Astrocyte of the cerebellum (primary cell): ENCODE measurements around the gene SPRYD3.

ENCODE experiments used
- DNase-seq: peaks from one replicate; pipeline ENCODE4 v3.0.0-alpha.2; 2011; ENCODE audit warnings: low read depth
- H3K4me3 ChIP-seq: 2 replicates; pipeline ENCODE4 v1.5.1; 2011; ENCODE audit warnings: mild to moderate bottlenecking, low read depth, low read length, moderate library complexity
- in situ Hi-C: cut with HindIII; loops from 2 replicates; pipeline ENCODE4 v1.10.0; 2017; ENCODE audit warnings: low sequenced_read_pairs
- TF ChIP-seq, protein P1 (sequence below): IDR thresholded peaks from 2 replicates; pipeline ENCODE4 v1.5.1; 2012; ENCODE audit warnings: low read length, low read depth, moderate library complexity, mild to moderate bottlenecking; ENCODE audit errors: missing control alignments

The SPRYD3 gene

DNA sequence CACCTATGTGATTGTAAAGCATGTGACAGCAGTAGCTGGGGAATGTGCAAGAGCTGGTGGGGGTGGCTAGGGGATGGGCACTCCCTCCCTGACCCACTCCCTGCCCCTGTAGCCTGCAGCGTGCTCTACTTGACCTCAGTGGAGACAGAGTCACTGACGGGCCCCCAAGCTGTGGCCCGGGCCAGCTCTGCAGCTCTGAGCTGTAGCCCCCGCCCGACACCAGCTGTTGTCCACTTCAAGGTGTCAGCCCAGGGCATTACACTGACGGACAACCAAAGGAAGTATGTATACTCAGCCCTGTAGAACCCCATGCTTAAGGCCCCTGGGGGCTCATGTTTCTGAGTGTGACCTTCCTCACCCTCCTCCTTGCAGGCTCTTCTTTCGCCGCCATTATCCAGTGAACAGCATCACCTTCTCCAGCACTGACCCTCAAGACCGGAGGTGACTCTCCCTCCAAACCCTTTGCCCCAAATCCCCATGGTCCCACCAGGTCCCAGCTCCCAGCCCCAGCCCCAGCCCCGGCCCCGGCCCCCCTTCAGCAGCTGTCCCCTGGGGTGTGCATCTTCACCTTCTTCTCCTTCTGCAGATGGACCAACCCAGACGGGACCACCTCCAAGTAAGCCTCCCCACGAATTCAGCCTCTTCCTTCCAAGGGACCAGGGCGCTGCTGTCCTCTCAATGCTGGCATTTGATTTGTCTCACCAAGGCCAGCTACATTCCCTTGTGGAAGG, 16.0 kb downstream of the SPRYD3 start:
- TF ChIP-seq, protein P1, sequence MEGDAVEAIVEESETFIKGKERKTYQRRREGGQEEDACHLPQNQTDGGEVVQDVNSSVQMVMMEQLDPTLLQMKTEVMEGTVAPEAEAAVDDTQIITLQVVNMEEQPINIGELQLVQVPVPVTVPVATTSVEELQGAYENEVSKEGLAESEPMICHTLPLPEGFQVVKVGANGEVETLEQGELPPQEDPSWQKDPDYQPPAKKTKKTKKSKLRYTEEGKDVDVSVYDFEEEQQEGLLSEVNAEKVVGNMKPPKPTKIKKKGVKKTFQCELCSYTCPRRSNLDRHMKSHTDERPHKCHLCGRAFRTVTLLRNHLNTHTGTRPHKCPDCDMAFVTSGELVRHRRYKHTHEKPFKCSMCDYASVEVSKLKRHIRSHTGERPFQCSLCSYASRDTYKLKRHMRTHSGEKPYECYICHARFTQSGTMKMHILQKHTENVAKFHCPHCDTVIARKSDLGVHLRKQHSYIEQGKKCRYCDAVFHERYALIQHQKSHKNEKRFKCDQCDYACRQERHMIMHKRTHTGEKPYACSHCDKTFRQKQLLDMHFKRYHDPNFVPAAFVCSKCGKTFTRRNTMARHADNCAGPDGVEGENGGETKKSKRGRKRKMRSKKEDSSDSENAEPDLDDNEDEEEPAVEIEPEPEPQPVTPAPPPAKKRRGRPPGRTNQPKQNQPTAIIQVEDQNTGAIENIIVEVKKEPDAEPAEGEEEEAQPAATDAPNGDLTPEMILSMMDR: no peak
- no peak for DNase-seq
- no peak overlapping the region for H3K4me3 ChIP-seq
- in situ Hi-C loops: no loop called here

DNA sequence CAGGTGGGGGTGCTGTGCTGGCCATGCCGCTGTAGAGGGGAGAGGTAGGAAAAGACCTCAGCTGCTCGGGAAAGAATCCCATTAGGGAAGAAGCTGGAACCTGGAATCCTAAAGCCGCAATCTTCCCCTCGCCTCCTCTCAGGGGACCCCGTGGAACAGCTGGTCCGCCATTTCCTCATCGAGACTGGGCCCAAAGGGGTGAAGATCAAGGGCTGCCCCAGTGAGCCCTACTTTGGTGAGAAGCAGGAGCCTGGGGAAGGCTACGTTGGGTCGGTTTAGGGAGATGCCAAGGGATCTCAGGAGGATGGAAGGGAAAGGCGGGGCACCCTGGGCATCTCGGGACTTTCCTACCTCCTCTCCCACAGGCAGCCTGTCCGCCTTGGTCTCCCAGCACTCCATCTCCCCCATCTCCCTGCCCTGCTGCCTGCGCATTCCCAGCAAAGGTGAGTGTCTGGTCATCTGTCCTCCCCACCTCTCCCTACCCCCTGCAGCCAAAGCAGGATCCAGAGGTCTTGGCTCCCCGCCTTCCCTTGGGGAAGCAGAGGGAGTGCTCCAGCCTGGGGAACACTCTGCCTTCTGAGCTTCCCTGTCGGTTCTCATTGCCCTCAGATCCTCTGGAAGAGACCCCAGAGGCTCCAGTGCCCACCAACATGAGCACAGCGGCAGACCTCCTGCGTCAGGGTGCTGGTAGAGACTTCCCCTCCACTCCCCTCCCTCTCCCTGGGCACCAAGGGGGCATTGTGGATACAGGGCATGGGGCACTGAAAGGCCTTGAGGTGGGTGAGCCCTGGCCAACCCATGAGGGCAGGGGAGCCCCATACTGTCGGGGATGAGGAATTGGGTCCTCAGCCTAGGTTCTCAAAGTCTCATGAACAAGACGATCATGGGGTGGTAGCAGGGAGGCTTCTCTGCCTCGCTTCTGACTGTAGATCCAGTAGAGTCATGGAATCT, 16.9 kb downstream of the SPRYD3 start:
- in situ Hi-C loops: no loop called here
- no peak for DNase-seq
- TF ChIP-seq, protein P1: no peak
- no peak overlapping the region for H3K4me3 ChIP-seq

DNA sequence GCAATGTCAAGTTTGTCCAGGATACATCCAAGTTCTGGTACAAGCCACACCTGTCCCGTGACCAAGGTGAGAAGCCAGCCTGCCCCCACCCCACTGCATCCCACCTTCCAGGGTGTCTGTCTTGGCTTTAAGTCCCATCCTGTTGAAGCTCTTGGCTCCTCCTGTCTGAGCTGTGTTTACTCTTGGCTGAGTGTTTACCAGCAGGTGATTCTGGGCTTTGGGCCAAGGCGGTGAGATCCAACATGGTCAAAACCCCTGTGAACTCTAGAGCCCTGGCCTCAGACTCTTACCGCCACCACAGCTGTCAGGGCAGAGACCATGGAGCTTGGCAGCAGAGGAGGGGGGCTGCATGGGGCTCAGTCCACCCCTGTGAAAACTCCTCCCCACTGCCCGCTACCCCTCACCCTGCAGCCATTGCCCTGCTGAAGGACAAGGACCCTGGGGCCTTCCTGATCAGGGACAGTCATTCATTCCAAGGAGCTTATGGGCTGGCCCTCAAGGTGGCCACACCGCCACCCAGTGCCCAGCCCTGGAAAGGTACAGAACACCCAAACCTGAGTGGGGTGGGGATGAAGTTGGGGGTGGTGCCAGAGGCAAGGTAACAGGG, 17.7 kb downstream of the SPRYD3 start:
- in situ Hi-C loops: no loop called here
- no peak overlapping the region for H3K4me3 ChIP-seq
- DNase-seq: no peak
- TF ChIP-seq, protein P1: peak; percentile 7

DNA sequence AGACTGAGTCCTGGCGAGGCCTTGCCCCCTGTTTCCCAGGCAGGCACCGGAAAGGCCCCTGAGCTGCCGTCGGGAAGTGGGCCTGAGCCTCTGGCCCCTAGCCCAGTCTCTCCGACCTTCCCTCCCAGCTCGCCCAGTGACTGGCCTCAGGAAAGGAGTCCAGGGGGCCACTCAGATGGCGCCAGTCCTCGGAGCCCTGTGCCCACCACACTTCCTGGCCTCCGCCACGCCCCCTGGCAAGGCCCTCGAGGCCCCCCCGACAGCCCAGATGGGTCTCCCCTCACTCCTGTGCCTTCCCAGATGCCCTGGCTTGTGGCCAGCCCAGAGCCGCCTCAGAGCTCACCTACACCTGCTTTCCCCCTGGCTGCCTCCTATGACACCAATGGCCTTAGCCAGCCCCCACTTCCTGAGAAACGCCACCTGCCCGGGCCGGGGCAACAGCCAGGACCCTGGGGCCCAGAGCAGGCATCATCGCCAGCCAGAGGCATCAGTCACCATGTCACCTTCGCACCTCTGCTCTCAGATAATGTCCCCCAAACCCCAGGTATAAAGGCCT, 18.4 kb downstream of the SPRYD3 start:
- H3K4me3 ChIP-seq: no peak overlapping the region
- TF ChIP-seq, protein P1: no peak
- in situ Hi-C loops: no loop called here
- DNase-seq: no peak

DNA sequence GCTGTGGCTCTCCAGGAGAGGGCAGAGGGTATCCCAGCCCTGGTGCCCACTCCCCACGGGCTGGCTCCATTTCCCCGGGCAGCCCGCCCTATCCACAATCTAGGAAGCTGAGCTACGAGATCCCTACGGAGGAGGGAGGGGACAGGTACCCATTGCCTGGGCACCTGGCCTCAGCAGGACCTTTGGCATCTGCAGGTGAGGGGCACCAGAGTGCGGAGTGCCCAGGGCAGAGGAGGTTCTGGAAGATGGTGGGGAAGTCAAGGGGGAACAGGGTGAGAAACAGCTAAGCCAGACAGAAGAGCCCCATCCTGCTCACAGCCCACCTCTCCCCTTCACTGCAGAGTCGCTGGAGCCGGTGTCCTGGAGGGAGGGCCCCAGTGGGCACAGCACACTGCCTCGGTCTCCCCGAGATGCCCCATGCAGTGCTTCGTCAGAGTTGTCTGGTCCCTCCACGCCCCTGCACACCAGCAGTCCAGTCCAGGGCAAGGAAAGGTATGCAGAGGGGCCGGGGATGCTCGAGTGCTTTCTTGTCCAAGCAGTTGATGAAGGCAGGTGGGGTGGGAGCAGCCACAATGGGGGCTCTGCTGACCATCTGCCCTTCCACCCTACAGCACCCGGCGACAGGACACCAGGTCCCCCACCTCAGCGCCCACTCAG, 19.0 kb downstream of the SPRYD3 start:
- H3K4me3 ChIP-seq: no peak overlapping the region
- DNase-seq: no peak
- in situ Hi-C loops: no loop called here
- TF ChIP-seq, protein P1: no peak

DNA sequence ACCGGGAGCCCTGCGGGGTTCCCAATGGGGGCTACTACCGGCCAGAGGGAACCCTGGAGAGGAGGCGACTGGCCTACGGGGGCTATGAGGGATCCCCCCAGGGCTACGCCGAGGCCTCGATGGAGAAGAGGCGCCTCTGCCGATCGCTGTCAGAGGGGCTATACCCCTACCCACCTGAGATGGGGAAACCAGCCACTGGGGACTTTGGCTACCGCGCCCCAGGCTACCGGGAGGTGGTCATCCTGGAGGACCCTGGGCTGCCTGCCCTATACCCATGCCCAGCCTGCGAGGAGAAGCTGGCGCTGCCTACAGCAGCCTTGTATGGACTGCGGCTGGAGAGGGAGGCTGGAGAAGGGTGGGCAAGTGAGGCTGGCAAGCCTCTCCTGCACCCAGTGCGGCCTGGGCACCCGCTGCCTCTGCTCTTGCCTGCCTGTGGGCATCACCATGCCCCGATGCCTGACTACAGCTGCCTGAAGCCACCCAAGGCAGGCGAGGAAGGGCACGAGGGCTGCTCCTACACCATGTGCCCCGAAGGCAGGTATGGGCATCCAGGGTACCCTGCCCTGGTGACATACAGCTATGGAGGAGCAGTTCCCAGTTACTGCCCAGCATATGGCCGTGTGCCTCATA, 19.6 kb downstream of the SPRYD3 start:
- in situ Hi-C loops: no loop called here
- DNase-seq: no peak
- TF ChIP-seq, protein P1: no peak
- H3K4me3 ChIP-seq: no peak overlapping the region
